Activated naive CD8-positive, alpha-beta T cell treated with anti-CD3 and anti-CD28 coated beads for 36 hours (primary cell): ENCODE data around the gene UBE2S. TPM values are rescaled to one million over a fixed set of nuclear protein-coding genes. Genes with fewer than 3 reads are reported as not detected.
A peak's percentile ranks its signal among the peaks of the same experiment; 100 is the strongest.

Source experiments
- DNase-seq: peaks from one replicate; pipeline ENCODE4 v3.0.0; 2021
- H3K27ac Mint-ChIP-seq: one replicate; pipeline ENCODE4 v1.8.0; 2022; ENCODE audit warnings: mild to moderate bottlenecking, moderate library complexity, mixed read lengths
- H3K27me3 Mint-ChIP-seq: one replicate; pipeline ENCODE4 v1.8.0; 2022; ENCODE audit warnings: mild to moderate bottlenecking, mixed read lengths
- H3K36me3 Mint-ChIP-seq: one replicate; pipeline ENCODE4 v1.8.0; 2021; ENCODE audit warnings: mild to moderate bottlenecking, mixed read lengths
- H3K4me1 Mint-ChIP-seq: one replicate; pipeline ENCODE4 v1.8.0; 2021; ENCODE audit warnings: mixed read lengths
- H3K4me3 Mint-ChIP-seq: one replicate; pipeline ENCODE4 v1.8.0; 2022; ENCODE audit warnings: mild to moderate bottlenecking, moderate library complexity, mixed read lengths
- H3K9me3 Mint-ChIP-seq: one replicate; pipeline ENCODE4 v1.8.0; 2022; ENCODE audit warnings: mixed read lengths
- total RNA-seq, 2 experiments: library from RNA; stranded (reverse); gene quantifications; one replicate each; pipeline ENCODE4 v1.2.3, GENCODE V29; 2021

Gene UBE2S
- total RNA-seq, 2 experiments from 2014 or later = 323 to 325 TPM

DNA sequence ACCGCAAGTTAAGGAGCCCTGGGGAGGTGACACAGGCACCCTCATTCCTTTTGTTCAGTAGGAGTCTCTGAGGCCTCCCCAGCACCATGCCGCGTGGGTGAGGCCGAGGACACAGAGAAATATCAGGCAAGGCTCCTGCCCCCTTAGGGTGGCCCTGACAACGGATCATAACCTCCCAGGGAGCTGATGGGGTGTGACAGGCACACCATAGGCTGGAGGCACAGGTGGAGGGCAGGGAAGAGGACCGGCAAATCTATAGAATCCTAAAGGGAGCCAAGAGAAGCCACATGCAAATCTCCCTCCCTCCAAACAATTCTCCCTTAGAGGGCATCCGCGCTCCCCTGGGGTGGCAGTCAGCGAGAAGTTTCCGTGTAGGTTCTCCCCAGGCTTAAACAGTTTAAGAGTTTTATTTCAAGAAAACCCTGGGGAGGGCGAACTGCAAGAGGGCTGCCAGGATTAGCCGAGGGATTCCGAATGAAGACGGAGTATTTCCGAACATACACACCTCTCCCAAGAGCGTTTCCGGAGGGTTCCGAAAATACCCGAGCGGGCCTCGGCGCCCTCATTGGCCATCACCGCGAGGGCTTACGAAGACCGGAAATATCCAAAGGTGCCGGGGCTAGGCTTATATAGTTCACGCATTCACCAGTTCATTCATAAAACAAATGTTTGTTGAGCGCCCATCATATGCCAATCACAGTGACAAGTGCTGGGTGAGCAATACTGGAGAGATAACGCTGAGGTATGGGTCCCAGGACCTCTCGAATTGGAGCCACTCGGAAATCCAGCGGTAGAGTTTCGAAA lies 22.5 kb downstream of the UBE2S start:
- Mint-ChIP-seq H3K4me3 (peak overlapping the region; percentile 100), H3K27me3 (peaks cover 7% of the 10 kb centered on the region), H3K36me3 (peaks cover 60% of the 10 kb centered on the region), H3K4me1 (peaks cover 44% of the 10 kb centered on the region), H3K27ac (peak overlapping the region; percentile 100), H3K9me3 (peaks cover 2% of the 10 kb centered on the region)
- DNase-seq = peak; percentile 96

DNA sequence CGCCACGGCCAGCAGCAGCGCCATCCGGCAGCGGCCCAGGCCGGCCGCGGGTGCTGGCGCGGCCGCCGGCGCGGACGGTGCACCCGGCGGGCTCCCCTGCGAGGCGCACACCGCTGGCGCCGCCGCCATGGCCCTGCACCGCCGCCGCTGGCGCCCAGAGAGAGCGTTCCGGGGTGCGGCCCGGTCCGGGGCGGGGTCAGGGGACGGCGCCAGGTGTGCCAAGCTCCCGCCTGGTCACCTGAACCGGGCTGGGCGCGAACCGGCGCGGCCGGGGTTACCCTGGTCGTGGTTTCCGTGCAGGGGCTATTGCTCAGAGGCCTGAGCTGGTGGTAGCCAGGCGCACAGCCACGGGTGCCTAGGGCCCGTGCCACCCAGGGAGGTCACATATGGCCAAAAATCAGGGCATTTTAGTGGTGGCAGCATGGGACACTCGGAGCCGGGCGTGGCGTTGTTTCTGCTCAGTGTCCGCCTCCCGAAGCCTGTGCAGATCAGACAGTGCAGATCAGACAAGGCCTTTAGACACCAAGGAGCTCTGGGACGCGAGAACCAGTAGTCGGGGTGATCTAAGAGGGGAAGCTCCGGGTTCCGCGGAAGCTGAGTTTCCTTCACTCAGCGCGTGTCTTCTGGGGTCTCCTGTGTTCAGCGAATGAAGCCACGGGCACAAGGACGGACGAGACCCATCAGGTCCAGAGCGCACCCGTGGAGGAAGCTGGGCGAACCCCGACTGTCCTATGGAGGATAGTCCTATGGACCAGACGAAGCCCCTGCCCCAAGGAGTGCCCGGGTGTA lies 23.3 kb downstream of the UBE2S start, which contains the start of gene TMEM238:
TSS of gene TMEM238 (minus strand) at position 162 of the 789 bp plus-strand sequence. CDS start at position 129, 33 bp downstream.
- Mint-ChIP-seq H3K36me3 (peaks cover 54% of the 10 kb centered on the region), H3K4me1 (peaks cover 39% of the 10 kb centered on the region), H3K27ac (peak within 1 kb of the TSS; percentile 100), H3K4me3 (peak within 1 kb of the TSS; percentile 100), H3K27me3 (peaks cover 7% of the 10 kb centered on the region), H3K9me3 (peaks cover 2% of the 10 kb centered on the region)
- peak; percentile 69 for DNase-seq

DNA sequence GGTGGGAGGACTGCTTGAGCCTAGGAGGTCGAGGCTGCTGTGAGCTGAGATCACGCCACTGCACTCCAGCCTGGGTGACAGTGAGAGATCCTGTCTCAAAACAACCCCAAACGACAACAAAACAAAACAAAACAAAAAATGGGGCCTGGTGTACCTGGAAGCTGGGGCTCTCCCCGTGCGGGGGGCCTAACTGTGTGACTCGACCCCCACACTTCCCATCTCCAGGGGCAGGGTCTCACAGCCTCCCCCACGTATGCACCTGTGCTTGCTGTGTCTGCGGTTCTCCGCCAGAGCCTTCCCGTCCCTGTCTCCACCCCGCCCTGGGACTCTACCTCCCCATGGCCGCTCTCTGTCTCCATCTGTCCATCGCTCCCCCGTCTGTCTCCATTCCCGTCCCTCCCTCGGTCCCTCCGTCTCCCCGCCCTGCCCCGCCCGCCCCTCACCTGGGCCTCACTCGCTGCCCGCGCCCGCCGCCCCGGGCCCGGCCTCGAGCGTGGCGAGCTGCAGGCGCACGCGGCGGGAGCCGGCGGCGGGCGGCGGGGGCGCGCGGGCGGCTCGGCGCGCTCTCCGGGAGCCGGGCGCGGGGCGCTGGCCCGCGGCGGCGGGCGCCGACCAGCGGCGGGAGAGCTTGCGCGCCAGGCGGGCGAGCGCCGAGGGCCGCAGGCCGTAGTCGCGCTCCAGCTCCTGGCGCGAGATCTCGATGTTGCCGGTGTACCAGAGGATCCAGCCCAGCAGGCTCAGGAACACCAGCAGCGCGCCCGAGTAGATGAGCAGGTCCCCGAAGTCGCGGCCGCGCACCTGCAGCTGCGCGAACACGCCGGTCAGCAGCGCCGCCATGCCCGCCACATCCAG lies 24.1 kb downstream of the UBE2S start:
- peaks cover 34% of the 10 kb centered on the region for H3K4me1 Mint-ChIP-seq
- peaks cover 7% of the 10 kb centered on the region for H3K27me3 Mint-ChIP-seq
- H3K9me3 Mint-ChIP-seq = peaks cover 2% of the 10 kb centered on the region
- H3K36me3 Mint-ChIP-seq = peaks cover 48% of the 10 kb centered on the region
- peak; percentile 73 for DNase-seq
- H3K4me3 Mint-ChIP-seq = peak overlapping the region; percentile 94
- peak overlapping the region; percentile 95 for H3K27ac Mint-ChIP-seq

DNA sequence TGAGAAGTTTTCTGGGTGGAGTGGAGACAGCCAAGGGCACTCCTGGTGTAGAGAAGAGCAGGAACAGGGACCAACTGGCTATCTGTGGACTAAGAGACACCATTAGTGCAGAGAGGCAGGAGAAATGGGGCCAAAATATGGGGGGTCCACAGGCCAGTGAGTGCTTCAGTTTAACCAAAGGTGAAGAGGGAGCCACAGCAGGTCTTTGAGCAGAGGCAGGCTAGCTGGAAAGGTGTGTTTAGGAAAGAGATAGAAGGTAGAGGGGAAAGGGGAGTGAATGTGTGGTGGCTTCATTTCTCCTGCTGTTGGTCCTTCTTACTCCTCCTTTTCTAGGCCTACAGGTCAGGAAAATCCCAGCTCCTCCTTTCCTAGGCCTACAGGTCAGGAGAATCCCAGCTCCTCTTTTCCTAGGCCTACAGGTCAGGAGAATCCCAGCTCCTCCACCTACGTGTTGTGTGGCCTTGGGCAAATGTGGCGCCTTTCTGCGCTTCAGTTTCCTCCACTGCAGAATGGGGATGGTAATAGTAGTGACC lies 25.0 kb downstream of the UBE2S start:
- peak overlapping the region; percentile 94 for H3K4me3 Mint-ChIP-seq
- peaks cover 39% of the 10 kb centered on the region for H3K36me3 Mint-ChIP-seq
- peak overlapping the region; percentile 95 for H3K27ac Mint-ChIP-seq
- no peak for DNase-seq
- peaks cover 26% of the 10 kb centered on the region for H3K4me1 Mint-ChIP-seq
- peaks cover 7% of the 10 kb centered on the region for H3K27me3 Mint-ChIP-seq
- H3K9me3 Mint-ChIP-seq = peaks cover 2% of the 10 kb centered on the region

DNA sequence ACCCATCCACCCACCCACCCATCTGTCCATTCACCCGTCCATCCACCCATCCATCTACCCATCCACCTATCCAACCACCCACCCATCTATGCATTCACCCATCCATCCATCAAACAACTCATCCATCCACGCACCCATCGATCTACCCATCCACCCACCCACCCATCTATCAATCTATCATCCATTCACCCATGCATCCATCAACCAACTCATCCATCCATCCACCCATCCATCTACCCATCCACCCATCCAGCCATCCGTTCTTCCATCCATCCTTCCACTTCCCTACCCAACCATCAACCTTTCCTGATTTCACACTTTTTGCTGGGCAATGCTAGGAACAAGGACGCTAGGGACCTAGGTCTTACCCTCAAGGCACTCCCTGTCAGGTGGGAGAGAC lies 25.6 kb downstream of the UBE2S start:
- H3K27me3 Mint-ChIP-seq = peaks cover 7% of the 10 kb centered on the region
- H3K4me3 Mint-ChIP-seq = peak overlapping the region; percentile 94
- peaks cover 2% of the 10 kb centered on the region for H3K9me3 Mint-ChIP-seq
- DNase-seq = no peak
- peak overlapping the region; percentile 20 for H3K27ac Mint-ChIP-seq
- peaks cover 26% of the 10 kb centered on the region for H3K4me1 Mint-ChIP-seq
- H3K36me3 Mint-ChIP-seq = peaks cover 33% of the 10 kb centered on the region

DNA sequence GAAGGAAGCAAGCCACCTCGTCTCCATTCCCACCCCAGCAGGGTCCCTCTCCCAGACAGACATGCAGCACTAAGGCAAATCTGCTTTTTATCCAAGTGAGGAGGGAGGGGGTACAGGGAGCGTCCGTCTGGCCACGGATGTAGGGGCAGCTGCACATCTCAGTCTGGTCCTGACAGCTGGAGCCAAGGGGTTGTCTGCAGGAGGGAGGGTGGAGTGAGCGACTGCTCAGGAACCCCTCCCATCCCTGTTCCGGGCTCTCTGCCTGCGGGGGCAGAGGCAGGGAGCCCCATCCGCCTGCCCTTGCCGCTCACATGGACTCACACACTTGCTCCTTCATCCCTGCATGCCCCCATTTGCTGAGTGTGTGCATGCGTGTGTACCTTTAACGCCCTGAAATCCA lies 28.4 kb downstream of the UBE2S start:
- DNase-seq = no peak
- H3K36me3 Mint-ChIP-seq = peaks cover 19% of the 10 kb centered on the region
- H3K27ac Mint-ChIP-seq = no peak overlapping the region
- peaks cover 20% of the 10 kb centered on the region for H3K27me3 Mint-ChIP-seq
- H3K4me3 Mint-ChIP-seq = no peak overlapping the region
- H3K9me3 Mint-ChIP-seq = peaks cover 2% of the 10 kb centered on the region
- H3K4me1 Mint-ChIP-seq = peaks cover 14% of the 10 kb centered on the region

DNA sequence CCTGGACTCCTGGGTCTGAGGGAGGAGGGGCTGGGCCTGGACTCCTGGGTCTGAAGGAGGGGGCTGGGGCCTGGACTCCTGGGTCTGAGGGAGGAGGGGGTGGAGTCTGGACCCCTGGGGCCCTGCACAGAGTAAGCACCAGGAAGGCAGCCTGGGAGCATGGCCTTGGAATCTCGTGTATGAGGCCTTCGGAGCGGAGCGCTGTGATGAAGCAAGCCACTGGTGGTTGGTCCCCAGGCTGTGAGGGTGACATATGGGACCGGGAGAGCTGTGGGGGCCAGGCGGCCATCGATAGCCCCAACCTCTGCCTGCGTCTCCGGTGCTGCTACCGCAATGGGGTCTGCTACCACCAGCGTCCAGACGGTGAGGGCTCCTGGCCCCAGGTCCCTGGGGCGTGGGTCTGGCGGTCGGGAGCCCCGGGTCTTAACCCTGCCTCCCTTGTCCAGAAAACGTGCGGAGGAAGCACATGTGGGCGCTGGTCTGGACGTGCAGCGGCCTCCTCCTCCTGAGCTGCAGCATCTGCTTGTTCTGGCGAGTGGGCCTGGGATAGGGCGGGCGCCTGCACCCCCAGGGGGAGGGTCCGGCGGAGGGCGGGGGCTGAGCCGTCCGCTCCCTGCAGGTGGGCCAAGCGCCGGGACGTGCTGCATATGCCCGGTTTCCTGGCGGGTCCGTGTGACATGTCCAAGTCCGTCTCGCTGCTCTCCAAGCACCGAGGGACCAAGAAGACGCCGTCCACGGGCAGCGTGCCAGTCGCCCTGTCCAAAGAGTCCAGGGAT lies 30.0 kb downstream of the UBE2S start:
- H3K27ac Mint-ChIP-seq = no peak overlapping the region

DNA sequence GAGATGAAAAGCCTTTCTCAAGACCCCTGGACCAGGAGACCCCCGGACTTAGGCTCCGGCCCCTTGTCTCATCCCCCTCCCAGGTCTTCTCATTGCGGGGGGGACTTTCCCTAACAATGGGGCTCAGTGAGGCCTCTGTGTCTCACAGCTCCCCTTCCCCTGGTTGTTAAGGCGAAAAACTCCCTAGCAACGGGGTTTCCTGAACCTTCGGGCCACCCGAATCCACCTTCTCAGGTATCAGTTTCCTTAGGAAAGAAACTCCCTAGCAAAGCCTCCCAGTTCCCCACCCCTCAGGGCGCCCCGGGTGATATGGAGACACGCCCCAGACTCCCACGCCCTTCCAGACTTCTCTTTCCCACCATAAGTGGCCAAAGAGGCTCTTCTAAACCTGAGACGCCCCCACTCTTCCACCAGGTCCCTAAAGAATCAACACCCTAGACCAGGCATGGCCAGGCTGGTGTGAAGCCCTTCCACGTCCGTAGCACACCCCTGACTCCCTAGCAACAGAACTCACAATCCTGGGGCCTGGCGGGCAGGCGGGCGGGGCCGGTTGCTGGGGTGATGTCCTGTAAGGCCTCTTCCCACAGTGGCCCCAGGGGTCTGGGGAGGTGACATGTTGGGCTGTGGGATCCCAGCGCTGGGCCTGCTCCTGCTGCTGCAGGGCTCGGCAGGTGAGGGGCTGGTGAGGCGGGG lies 31.2 kb downstream of the UBE2S start, which contains the start of gene TMEM190:
TSS of gene TMEM190 (plus strand) at position 586 of the 693 bp plus-strand sequence. CDS start at position 614, 28 bp downstream.
- Mint-ChIP-seq H3K4me3 (no peak within 1 kb of the TSS), H3K9me3 (no peaks in the 10 kb centered on the region), H3K36me3 (peaks cover 2% of the 10 kb centered on the region), H3K4me1 (peaks cover 10% of the 10 kb centered on the region), H3K27ac (no peak within 1 kb of the TSS), H3K27me3 (peaks cover 44% of the 10 kb centered on the region)
- no peak for DNase-seq

More for the DNA sequence above, 30.0 kb downstream of the UBE2S start:
- H3K4me3 Mint-ChIP-seq = no peak overlapping the region
- H3K4me1 Mint-ChIP-seq = peaks cover 11% of the 10 kb centered on the region
- H3K9me3 Mint-ChIP-seq = peaks cover 2% of the 10 kb centered on the region
- H3K36me3 Mint-ChIP-seq = peaks cover 14% of the 10 kb centered on the region
- no peak for DNase-seq
- H3K27me3 Mint-ChIP-seq = peaks cover 32% of the 10 kb centered on the region

DNA sequence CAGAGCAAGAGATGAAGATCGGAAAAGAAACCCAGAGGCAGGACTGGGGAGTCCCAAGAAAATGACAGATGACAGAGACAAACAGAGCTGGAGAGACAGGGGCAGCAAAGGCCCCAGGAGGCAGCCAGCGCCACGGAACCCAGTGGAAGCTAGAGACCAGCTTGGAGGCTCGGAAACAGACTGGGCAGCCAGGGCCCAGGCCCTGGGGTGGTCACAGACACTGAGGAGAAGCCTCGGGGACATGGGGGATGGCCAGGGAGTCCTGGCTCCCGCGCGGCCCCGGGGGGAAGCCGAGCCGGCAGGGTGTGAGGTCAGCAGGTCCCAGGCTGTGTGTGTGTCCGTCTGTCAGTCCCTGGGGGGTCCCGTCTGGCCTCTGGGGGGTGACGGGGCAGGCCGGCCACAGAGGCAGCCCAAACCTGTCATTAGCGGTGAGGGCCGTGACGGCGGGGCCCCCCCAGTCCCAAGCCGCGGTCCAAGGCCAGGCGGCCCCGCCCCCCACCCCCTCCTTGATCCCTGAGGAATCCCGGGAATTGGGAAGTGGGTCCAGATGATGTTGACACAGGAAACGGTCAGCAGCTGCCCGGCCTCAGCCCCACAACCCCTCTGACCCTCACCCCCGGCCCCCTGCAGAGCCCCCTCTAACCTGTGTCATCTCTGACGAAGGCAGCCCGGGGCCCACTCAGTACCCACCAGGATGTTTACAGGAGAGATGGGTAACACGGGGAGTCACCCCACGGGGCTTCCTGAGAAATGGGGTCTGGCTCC lies 33.4 kb downstream of the UBE2S start:
- peaks cover 61% of the 10 kb centered on the region for H3K27me3 Mint-ChIP-seq
- H3K4me1 Mint-ChIP-seq = peaks cover 13% of the 10 kb centered on the region
- H3K4me3 Mint-ChIP-seq = no peak overlapping the region
- H3K27ac Mint-ChIP-seq = no peak overlapping the region
- no peaks in the 10 kb centered on the region for H3K36me3 Mint-ChIP-seq
- DNase-seq = no peak
- no peaks in the 10 kb centered on the region for H3K9me3 Mint-ChIP-seq

DNA sequence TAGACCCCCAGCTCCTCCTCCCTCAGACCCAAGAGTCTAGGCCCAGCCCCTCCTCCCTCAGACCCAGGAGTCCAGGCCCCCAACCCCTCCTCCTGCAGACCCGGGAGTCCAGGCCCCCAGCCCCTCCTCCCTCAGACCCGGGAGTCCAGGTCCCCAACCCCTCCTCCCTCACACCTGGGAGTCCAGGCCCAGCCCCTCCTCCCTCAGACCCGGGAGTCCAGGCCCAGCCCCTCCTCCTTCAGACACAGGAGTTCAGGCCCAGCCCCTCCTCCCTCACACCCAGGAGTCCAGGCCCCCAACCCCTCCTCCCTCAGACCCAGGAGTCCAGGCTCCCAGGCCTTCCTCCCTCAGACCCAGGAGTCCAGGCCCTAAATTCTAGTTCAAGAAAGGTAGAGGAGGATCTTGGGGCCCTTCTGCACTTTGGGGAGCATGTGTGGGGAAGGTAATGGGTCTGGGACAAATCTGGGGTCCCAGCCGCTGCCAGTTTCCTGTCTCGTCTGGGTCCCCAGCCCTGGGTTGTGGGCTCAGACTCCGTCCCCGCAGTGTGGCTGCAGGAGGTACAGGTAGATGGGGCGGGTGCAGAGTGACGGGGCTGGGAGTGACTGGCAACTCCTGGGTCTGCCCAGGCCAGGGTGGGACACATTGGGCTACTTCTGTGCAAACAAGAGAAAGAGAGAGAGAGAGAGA lies 34.1 kb downstream of the UBE2S start:
- peaks cover 13% of the 10 kb centered on the region for H3K4me1 Mint-ChIP-seq
- peaks cover 67% of the 10 kb centered on the region for H3K27me3 Mint-ChIP-seq
- no peak overlapping the region for H3K27ac Mint-ChIP-seq
- no peaks in the 10 kb centered on the region for H3K36me3 Mint-ChIP-seq
- no peaks in the 10 kb centered on the region for H3K9me3 Mint-ChIP-seq
- no peak for DNase-seq
- H3K4me3 Mint-ChIP-seq = no peak overlapping the region

DNA sequence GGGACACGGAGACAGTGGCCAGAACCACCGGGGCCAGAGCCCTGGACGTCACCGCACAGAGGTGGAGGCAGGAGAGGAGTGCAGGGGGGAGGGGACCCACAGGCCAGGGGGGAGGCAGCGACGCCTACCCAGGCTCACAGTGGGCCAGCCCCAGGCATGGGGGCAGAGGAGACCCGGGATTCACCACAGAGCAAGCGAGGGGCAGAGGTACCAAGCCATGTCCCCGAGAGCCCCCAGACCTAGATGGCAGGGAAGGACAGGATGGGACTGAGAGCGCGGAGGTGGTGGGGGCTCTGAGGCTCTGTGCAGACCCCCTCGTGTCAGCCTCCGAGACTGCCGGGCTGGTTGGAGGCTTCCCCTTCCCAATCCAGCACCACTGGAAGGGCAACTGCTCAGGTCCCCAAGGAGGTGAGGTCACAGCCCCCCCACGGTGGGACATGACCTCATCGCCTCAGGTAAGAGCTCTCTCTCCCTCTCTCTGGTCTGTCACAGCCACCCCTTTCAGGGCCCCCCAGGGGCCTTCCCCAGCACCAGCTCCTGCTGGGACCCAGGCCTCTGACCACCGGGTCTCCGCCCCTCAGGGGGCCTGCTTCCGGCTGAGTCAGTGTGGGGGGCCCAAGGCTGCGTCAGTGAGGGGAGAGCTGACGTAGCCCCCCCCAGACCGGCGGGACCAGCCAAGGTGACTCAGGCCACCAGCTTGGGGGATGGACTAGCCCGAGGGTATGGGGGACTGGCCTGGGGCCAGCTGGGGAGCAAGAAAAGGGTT lies 35.1 kb downstream of the UBE2S start:
- Mint-ChIP-seq H3K36me3 (no peaks in the 10 kb centered on the region), H3K9me3 (no peaks in the 10 kb centered on the region), H3K27ac (no peak overlapping the region), H3K4me3 (no peak overlapping the region), H3K4me1 (peaks cover 13% of the 10 kb centered on the region), H3K27me3 (peaks cover 76% of the 10 kb centered on the region)
- DNase-seq = peak; percentile 66
